B cell (primary cell): ENCODE results near the gene DIAPH1. TPM values are rescaled to one million over a fixed set of nuclear protein-coding genes. Genes with fewer than 3 reads are reported as not detected.

Experiments
- ATAC-seq: fragments of 200-7000 bp; cut with Tn5 transposase; one replicate; pipeline ENCODE4 v1.10.0; 2021; ENCODE audit warnings: low read depth, mild to moderate bottlenecking, moderate number of reproducible peaks, moderate library complexity
- CTCF ChIA-PET: fragments of 350-600 bp; sonication (Branson Sonifier 250); formaldehyde crosslinking; loops from one replicate; lab custom pipeline; 2021; ENCODE audit warnings: antibody characterized with exemption, inconsistent platforms; lab: Charles Lee
- POLR2A ChIA-PET: fragments of 350-600 bp; sonication (Branson Sonifier 250); formaldehyde crosslinking; loops from one replicate; lab custom pipeline; 2021; ENCODE audit warnings: antibody characterized with exemption; lab: Charles Lee
- DNase-seq: peaks from one replicate; pipeline ENCODE4 v3.0.0; 2013
- H2AFZ ChIP-seq: 2 replicates; pipeline ENCODE4 v1.6.1; 2012; ENCODE audit warnings: mild to moderate bottlenecking, low read depth, low read length; ENCODE audit not compliant: insufficient read depth, poor library complexity, severe bottlenecking
- H3K27ac ChIP-seq, 2 donors: 1 replicate in 1 of 2; 2 replicates in 1 of 2; pipeline ENCODE4 v1.5.1; 2012 to 2013; ENCODE audit warnings: low read length in 2 of 2, mild to moderate bottlenecking in 2 of 2, moderate library complexity in 1 of 2
- H3K27me3 ChIP-seq, 4 experiments: fragments of 200-600 bp in 1 of 4; sonication (generic) in 1 of 4; replicated peaks in 1 of 4; 1 replicate in 2 of 4; 2 replicates in 2 of 4; pipeline versions ENCODE4 v1.6.1 to v1.7.0; 2013 to 2016; ENCODE audit warnings: low read length in 3 of 4, mild to moderate bottlenecking in 2 of 4, mixed read lengths in 1 of 4, moderate library complexity in 1 of 4; ENCODE audit not compliant: insufficient read depth in 4 of 4, control insufficient read depth in 3 of 4; ENCODE audit errors: control extremely low read depth in 1 of 4
- H3K36me3 ChIP-seq, 2 experiments: replicated peaks in 1 of 2; 1 replicate in 1 of 2; 2 replicates in 1 of 2; pipeline versions ENCODE4 v1.6.1 to v1.7.1; 2013; ENCODE audit warnings: low read length in 1 of 2; ENCODE audit not compliant: insufficient read depth in 2 of 2, control insufficient read depth in 1 of 2; ENCODE audit errors: control extremely low read depth in 1 of 2, extremely low read depth in 1 of 2
- H3K4me1 ChIP-seq, 2 donors: fragments of 200-600 bp in 1 of 2; sonication (generic) in 1 of 2; 1 replicate in 1 of 2; 2 replicates in 1 of 2; pipeline versions ENCODE4 v1.5.1 to v1.6.1; 2013 to 2017; ENCODE audit warnings: low read length in 2 of 2; ENCODE audit not compliant: control insufficient read depth in 2 of 2, insufficient read depth in 2 of 2
- H3K4me2 ChIP-seq: replicated peaks from 2 replicates; pipeline ENCODE3; 2012; ENCODE audit warnings: mild to moderate bottlenecking, low read depth, low read length; ENCODE audit not compliant: poor library complexity, severe bottlenecking
- H3K4me3 ChIP-seq, 5 experiments: fragments of 200-600 bp in 1 of 5; sonication (generic) in 1 of 5; 1 replicate in 3 of 5; 2 replicates in 2 of 5; pipeline versions ENCODE4 v1.5.1 to v1.7.0; 2011 to 2016; ENCODE audit warnings: low read length in 4 of 5, mild to moderate bottlenecking in 4 of 5, low read depth in 2 of 5, control low read depth in 1 of 5, moderate library complexity in 1 of 5; ENCODE audit not compliant: insufficient read depth in 1 of 5; ENCODE audit errors: control extremely low read depth in 1 of 5, extremely low read depth in 1 of 5
- H3K79me2 ChIP-seq: fragments of 200-600 bp; sonication (generic); one replicate; pipeline ENCODE4 v1.6.0; 2016; ENCODE audit warnings: low read length; ENCODE audit not compliant: control insufficient read depth, insufficient read depth
- H3K9ac ChIP-seq: fragments of 200-600 bp; sonication (generic); 2 replicates; pipeline ENCODE4 v1.6.1; 2017; ENCODE audit warnings: mild to moderate bottlenecking, low read length, moderate library complexity
- H3K9me3 ChIP-seq, 3 donors: one replicate each; pipeline versions ENCODE4 v1.6.1 to v1.7.1; 2013; ENCODE audit warnings: low read length in 2 of 3; ENCODE audit not compliant: control insufficient read depth in 2 of 3, insufficient read depth in 1 of 3; ENCODE audit errors: control extremely low read depth in 1 of 3
- H4K20me1 ChIP-seq: 2 replicates; pipeline ENCODE4 v1.6.0; 2012; ENCODE audit warnings: mild to moderate bottlenecking, low read length; ENCODE audit not compliant: insufficient read depth, control insufficient read depth, poor library complexity, severe bottlenecking
- H3K27ac Mint-ChIP-seq: one replicate; pipeline ENCODE4 v1.8.0; 2021; ENCODE audit warnings: mixed read lengths
- H3K27me3 Mint-ChIP-seq: one replicate; pipeline ENCODE4 v1.8.0; 2021; ENCODE audit warnings: mixed read lengths
- H3K4me1 Mint-ChIP-seq: one replicate; pipeline ENCODE4 v1.8.0; 2021; ENCODE audit warnings: mixed read lengths
- H3K4me3 Mint-ChIP-seq: one replicate; pipeline ENCODE4 v1.8.0; 2021; ENCODE audit warnings: mixed read lengths
- H3K9me3 Mint-ChIP-seq: one replicate; pipeline ENCODE4 v1.8.0; 2022; ENCODE audit warnings: mixed read lengths; ENCODE audit not compliant: insufficient read depth
- EZH2 ChIP-seq: IDR thresholded peaks from 2 replicates; pipeline ENCODE4 v1.6.1; 2012; ENCODE audit warnings: borderline replicate concordance, low read depth, mild to moderate bottlenecking, moderate library complexity, low read length; ENCODE audit not compliant: insufficient read depth, poor library complexity, severe bottlenecking
- WGBS: methylation state at CpG from one replicate; pipeline ENCODE4 v1.1.5; 2013; ENCODE audit warnings: missing lambda C conversion rate; ENCODE audit not compliant: insufficient coverage; 5-methylcytosine and 5-hydroxymethylcytosine counted together
- intact Hi-C: fragments of 100-400 bp; cut with micrococcal nuclease; formaldehyde crosslinking; loops from one replicate; pipeline ENCODE4 v1.10.0; 2022
- polyA plus RNA-seq: library from polyadenylated mRNA; depleted of rRNA; stranded (reverse); fragments of >200 nt; gene quantifications from 2 replicates; pipeline ENCODE4 v1.2.3, GENCODE V29; 2012
- total RNA-seq, 2 donors: library from RNA; stranded (reverse); fragments of 120-200 nt in 1 of 2; gene quantifications; 1 replicate in 1 of 2; 2 replicates in 1 of 2; pipeline versions ENCODE4 v1.2.3 to v1.2.4, GENCODE V29; 2013 to 2022
- TF ChIP-seq, protein P1 (sequence below): fragments of 200-600 bp; IDR thresholded peaks from one replicate; pipeline ENCODE4 v1.8.0; 2022; ENCODE audit warnings: antibody characterized with exemption, mild to moderate bottlenecking

The DIAPH1 gene
- total and polyA plus RNA-seq, 2 donors (not counting 1 experiment from before 2014, with no cell fraction given): 59.7 to 113 TPM

DNA sequence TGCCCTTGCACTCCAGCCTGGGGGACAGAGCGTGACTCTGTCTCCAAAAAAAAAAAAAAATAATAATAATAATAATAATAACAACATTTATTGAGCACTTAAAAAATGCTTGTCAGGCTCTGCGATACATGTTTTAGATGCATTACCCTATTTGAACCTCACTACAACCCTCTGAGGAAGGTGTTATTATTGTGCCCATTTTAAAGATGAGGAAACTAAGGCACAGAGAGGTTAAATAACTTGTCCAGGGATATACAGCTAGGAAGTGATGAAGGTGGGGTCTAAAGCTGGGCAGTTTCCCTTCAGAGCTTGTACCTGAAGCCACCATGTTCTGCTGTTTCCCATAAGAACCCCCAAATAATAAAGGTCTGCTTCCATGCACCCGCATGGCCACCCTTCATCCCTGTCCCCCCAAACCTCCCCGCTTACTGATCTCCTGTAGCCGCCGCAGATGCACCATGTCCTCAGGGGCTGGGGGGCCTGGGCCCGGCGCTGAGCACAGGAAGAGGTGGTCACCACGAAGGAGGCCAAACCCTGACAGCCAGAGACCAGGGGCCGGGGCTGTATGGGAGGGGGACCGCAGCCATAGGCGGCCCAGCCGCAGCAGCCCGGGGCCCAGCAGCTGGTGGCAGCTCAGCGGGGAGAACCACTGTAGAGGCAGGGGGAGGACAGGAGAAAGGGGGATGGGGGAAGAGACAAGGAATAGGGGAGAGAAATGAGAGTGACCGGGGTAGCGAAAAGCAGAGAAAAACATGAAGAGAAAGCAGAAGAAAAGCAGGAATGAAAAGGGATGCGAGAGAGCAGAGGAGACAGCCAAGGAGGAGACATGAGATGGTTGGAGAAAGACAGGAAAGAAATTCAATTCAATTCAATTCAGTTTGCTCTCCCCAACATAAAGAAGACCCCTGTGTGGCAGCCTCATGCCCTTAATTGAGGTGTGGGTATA lies 47.5 kb upstream of the DIAPH1 start:
- H3K9ac ChIP-seq: no peak overlapping the region
- peaks cover 4% of the 10 kb centered on the region for H3K4me1 Mint-ChIP-seq
- DNase-seq (no peak), ATAC-seq (no peak)
- H3K27me3 Mint-ChIP-seq: peaks cover 5% of the 10 kb centered on the region
- H3K27me3 ChIP-seq: peaks cover 0 to 4% (median 0%) of the 10 kb centered on the region in 4 experiments
- ChIA-PET POLR2A (no interaction called here), CTCF (interaction anchor here (0.7 to 4.4 kb wide), 12 partner anchors 15 to 303 kb away, joined by 3 to 48 read pairs (median 10); partner anchors contain the start of genes FCHSD1, PCDH1 and RNF14)
- intact Hi-C loops: loop anchor here (1.0 to 2.0 kb wide), 7 partner anchors 37 to 479 kb away; partner anchors contain the start of gene GNPDA1
- no peak overlapping the region for H3K4me3 Mint-ChIP-seq
- H3K4me1 ChIP-seq: peaks cover 4 to 6% of the 10 kb centered on the region in 2 donors
- 95% methylated on average over 15 of the region's 18 CpGs for WGBS
- H4K20me1 ChIP-seq: no peaks in the 10 kb centered on the region
- no peaks in the 10 kb centered on the region for H3K9me3 ChIP-seq
- H3K27ac ChIP-seq: no peak overlapping the region
- no peaks in the 10 kb centered on the region for H3K36me3 ChIP-seq
- no peak for TF ChIP-seq EZH2
- TF ChIP-seq, protein P1, sequence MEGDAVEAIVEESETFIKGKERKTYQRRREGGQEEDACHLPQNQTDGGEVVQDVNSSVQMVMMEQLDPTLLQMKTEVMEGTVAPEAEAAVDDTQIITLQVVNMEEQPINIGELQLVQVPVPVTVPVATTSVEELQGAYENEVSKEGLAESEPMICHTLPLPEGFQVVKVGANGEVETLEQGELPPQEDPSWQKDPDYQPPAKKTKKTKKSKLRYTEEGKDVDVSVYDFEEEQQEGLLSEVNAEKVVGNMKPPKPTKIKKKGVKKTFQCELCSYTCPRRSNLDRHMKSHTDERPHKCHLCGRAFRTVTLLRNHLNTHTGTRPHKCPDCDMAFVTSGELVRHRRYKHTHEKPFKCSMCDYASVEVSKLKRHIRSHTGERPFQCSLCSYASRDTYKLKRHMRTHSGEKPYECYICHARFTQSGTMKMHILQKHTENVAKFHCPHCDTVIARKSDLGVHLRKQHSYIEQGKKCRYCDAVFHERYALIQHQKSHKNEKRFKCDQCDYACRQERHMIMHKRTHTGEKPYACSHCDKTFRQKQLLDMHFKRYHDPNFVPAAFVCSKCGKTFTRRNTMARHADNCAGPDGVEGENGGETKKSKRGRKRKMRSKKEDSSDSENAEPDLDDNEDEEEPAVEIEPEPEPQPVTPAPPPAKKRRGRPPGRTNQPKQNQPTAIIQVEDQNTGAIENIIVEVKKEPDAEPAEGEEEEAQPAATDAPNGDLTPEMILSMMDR: no peak
- H2AFZ ChIP-seq: no peak overlapping the region
- no peaks in the 10 kb centered on the region for H3K9me3 Mint-ChIP-seq
- H3K4me3 ChIP-seq: no peak overlapping the region
- H3K27ac Mint-ChIP-seq: no peak overlapping the region
- H3K79me2 ChIP-seq: no peaks in the 10 kb centered on the region
- H3K4me2 ChIP-seq: no peak overlapping the region
